Cardiac muscle cell (in vitro differentiated cells and primary cell): Measurements from ENCODE around the gene ROBO2. TPM values are rescaled to one million over a fixed set of nuclear protein-coding genes. Genes with fewer than 3 reads are reported as not detected.

Experiments
- DNase-seq, 2 donors: peaks; one replicate each; pipeline versions ENCODE4 v3.0.0 to v3.0.0-alpha.2; 2010 to 2017; ENCODE audit warnings: low read depth in 1 of 2, low spot score in 1 of 2
- H3K27ac ChIP-seq: fragments of 200-600 bp; sonication (generic); 2 replicates; pipeline ENCODE4 v1.5.1; 2016
- H3K27me3 ChIP-seq: fragments of 200-600 bp; sonication (generic); 2 replicates; pipeline ENCODE4 v1.6.0; 2016; ENCODE audit warnings: control low read depth
- H3K36me3 ChIP-seq: fragments of 200-600 bp; sonication (generic); 2 replicates; pipeline ENCODE4 v1.5.1; 2016; ENCODE audit warnings: control low read depth
- H3K4me1 ChIP-seq: fragments of 200-600 bp; sonication (generic); 2 replicates; pipeline ENCODE4 v1.8.1; 2017; ENCODE audit warnings: low read depth, mild to moderate bottlenecking, mixed run types
- H3K4me3 ChIP-seq: fragments of 200-600 bp; sonication (generic); 2 replicates; pipeline ENCODE4 v1.5.1; 2016; ENCODE audit warnings: mild to moderate bottlenecking
- H3K9me3 ChIP-seq: fragments of 200-600 bp; sonication (generic); 2 replicates; pipeline ENCODE4 v1.5.1; 2017; ENCODE audit warnings: low read depth, mild to moderate bottlenecking, control low read depth
- CTCF ChIP-seq: IDR thresholded peaks from 2 replicates; pipeline ENCODE4 v1.5.1; 2012; ENCODE audit warnings: low read depth, mild to moderate bottlenecking, low read length
- polyA plus RNA-seq: library from polyadenylated mRNA; unstranded; fragments of >200 nt; fragmentation: Nextera tagmentation; extraction: Ambion mirVana; gene quantifications from 2 replicates; pipeline ENCODE4 v1.2.1, GENCODE V29; 2016
- total RNA-seq: library from RNA; depleted of rRNA; stranded (reverse); fragments of >200 nt; gene quantifications from 2 replicates; pipeline ENCODE4 v1.2.3, GENCODE V29; 2016

Gene ROBO2
- total and polyA plus RNA-seq, 2 experiments from 2014 or later, result 13.5 to 39.4 TPM

GRCh38 chr3:77150759-77151158 lies 110.9 kb downstream of the ROBO2 start:
- Histone ChIP-seq H3K9me3 (no peaks in the 10 kb centered on the region), H3K27ac (no peak overlapping the region), H3K36me3 (no peaks in the 10 kb centered on the region), H3K27me3 (no peaks in the 10 kb centered on the region), H3K4me3 (no peak overlapping the region), H3K4me1 (peaks cover 4% of the 10 kb centered on the region)
- no peak for DNase-seq
- TF ChIP-seq CTCF, result no peak

- no peak for DNase-seq
- no peaks in the 10 kb centered on the region for H3K9me3 ChIP-seq
- H3K36me3 ChIP-seq, result no peaks in the 10 kb centered on the region
- no peak overlapping the region for H3K27ac ChIP-seq
- H3K4me1 ChIP-seq, result no peaks in the 10 kb centered on the region
- no peaks in the 10 kb centered on the region for H3K27me3 ChIP-seq
- H3K4me3 ChIP-seq, result no peak overlapping the region
- TF ChIP-seq CTCF, result no peak
Observed at GRCh38 chr3:77158730-77159581, 119.1 kb downstream of the ROBO2 start.

GRCh38 chr3:77160931-77161497 lies 121.1 kb downstream of the ROBO2 start:
- Histone ChIP-seq H3K36me3 (no peaks in the 10 kb centered on the region), H3K27me3 (no peaks in the 10 kb centered on the region), H3K4me3 (no peak overlapping the region), H3K9me3 (no peaks in the 10 kb centered on the region), H3K27ac (no peak overlapping the region), H3K4me1 (no peaks in the 10 kb centered on the region)
- TF ChIP-seq CTCF, result no peak
- no peak for DNase-seq

- Histone ChIP-seq H3K27me3 (no peaks in the 10 kb centered on the region), H3K4me3 (no peak overlapping the region), H3K27ac (no peak overlapping the region), H3K36me3 (no peaks in the 10 kb centered on the region), H3K9me3 (no peaks in the 10 kb centered on the region), H3K4me1 (peaks cover 23% of the 10 kb centered on the region)
- no peak for DNase-seq
- no peak for TF ChIP-seq CTCF
Observed at GRCh38 chr3:77169823-77170222, 129.9 kb downstream of the ROBO2 start.

DNA sequence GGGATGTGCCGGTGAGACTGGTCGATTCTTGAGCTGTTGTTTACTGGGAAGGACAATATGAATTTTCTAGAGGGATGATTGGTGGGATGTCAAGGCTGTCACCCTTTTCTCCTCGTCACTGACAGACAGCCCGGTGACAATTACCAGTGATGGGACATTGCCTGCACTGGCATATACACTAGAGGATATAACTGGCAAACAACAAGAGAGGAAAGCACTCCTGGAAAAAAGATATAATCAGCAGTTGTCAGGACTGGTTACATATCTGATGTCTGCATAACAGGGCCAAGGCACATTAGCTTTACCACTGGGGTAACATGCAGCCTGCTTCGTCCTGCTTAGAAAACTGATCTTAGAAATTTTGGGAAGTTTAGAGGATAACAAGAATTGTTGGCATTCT lies 131.1 kb downstream of the ROBO2 start:
- no peaks in the 10 kb centered on the region for H3K36me3 ChIP-seq
- no peak overlapping the region for H3K27ac ChIP-seq
- no peak overlapping the region for H3K4me3 ChIP-seq
- no peak for DNase-seq
- H3K4me1 ChIP-seq, result peaks cover 23% of the 10 kb centered on the region
- H3K27me3 ChIP-seq, result no peaks in the 10 kb centered on the region
- H3K9me3 ChIP-seq, result no peaks in the 10 kb centered on the region
- no peak for TF ChIP-seq CTCF
